NCI-H146 treated with DMSO at 0.1 percent for 48 hours (cell line): ENCODE results near the gene CDK4.

ENCODE experiments used
- DNase-seq: peaks from one replicate; lab custom pipeline; 2025; ENCODE audit not compliant: unreplicated experiment; lab: John Stamatoyannopoulos, UW

Gene CDK4

DNA sequence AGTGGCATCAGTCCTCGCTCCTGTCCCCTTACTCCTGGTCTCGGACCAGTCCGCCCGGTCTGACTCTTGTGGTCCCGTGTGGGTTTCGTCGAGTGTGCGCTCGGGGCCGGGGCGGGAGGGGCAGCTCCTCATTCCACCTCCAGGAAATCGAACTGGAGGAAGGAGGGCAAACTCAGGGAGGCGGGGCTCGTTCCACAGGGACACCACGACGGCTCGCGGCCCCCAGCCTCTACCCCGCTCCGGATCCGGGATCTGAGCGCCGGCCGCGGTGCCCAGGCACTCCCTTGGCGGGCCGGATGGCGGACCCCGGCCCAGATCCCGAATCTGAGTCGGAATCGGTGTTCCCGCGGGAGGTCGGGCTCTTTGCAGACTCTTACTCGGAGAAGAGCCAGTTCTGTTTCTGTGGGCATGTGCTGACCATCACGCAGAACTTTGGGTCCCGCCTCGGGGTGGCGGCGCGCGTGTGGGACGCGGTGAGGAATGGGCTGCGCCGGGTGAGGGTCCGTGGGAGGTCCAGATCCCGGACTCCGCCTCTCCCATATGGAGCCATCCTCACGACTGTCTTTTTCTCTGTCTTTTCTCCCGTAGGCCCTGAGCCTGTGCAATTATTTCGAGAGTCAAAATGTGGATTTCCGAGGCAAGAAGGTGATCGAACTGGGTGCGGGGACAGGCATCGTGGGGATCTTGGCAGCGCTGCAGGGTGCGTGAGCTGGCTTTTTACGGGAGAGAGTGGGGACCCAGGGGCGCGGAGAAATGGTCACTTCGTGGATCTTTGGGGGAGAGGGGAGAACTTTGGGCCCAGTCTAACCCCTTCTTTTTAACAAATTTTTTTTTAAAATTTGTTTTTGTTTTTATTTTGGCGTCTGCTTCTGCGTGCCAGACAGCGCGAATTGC is 20.6 kb upstream of the CDK4 start, which contains the start of gene EEF1AKMT3:
EEF1AKMT3 (plus strand) TSS at position 186 of the 894 bp plus-strand sequence; CDS start at position 297, 111 bp downstream.
- DNase-seq = peak; percentile 56

DNA sequence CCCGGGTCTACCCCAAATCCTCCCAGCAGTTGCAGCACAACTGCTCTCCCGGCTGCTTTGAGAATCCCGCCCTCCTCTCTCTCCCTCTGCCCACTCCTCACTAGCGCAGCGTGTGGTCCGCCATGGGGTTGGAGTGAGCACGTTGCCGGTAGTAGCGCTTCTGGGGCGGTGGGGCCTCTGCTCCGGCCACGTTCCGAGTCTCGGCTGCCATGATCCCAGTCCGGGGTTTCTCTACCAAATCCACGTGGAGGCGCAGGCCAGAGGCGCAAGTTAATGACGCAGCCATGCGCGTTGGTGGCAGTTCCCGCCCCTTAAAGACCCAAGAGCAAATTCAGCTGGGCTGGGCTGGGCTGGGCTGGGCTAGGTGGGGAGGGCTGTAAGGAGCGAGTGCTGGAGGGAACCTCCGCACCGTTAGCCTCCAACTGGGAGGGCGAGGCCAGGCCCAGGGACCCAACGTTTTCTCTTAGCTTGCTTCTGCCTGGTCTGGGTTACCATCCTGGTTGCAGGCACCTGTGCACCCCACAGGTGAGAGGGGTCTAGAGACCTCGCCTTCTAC is 19.8 kb upstream of the CDK4 start, which contains the start of gene METTL1:
METTL1 (minus strand) TSS at position 233 of the 556 bp plus-strand sequence; CDS start at position 211, 22 bp downstream.
- DNase-seq = peak; percentile 84

DNA sequence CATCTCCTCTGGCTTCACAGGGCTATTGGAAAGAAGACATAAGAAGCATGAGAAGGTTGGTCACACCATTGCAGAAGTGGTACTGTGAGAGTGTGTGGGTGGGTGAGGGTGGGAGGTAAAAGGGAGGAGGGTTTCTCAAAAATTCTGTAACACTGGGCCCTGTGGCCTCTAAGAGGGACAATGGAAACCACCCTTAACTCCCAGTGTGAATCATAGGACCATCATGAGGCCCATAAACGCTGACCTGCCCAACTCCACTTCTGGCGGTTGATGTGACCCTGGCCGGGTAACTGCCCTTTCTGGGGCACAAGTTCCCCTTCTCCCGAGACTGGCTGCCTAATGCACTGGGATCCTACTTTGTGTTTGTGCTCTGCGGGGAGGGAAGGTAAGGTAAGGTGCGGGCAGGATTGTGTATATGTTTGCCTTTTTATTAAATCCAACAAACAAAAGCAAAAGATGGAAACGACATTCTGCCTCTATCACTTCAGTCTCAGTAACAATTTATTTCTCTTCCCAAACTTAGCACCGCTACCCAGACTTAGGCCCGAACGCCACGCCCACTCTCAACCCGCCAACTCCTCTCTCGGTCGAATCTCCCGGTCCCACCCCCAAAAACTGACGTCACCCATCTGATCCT is 19.2 kb upstream of the CDK4 start:
- peak; percentile 77 for DNase-seq

DNA sequence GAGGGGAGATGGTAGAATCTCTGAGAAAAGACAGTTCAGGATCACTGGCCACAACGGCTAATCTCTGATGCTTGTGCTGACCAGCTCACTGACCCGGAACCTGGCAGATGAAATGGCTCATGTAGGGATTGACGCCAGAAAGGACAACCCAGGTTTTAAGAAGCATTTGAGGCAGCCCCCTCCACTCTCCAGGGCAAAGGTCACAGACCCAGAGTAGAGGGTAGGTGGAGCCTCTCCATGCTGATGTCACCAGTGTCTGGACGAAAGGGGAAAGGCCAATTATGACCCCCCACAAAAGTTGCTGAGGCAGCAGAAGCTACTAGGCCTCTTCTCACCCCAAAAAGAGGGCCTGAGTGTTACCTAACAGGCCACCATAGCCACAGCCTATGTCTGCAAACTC is 18.6 kb upstream of the CDK4 start:
- DNase-seq = no peak

DNA sequence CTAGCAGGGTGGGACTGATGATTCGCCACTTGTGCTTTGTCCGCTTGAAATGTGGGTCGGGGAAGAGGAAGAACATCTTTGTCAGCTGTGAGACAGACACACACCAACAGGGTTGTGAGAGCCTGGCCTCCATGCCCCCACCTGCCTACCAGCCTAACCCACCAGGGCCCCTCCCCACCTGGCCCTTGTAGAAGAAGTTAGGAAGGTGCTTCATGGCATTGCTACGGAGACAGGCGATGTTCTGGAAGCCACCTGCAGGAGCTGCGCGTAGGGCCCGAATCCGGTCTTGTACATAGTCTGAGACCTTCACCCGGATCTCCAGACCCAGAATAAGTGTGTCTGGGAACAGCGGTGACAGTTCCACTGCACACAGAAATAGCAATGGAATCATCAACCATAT is 17.5 kb upstream of the CDK4 start:
- DNase-seq = no peak

DNA sequence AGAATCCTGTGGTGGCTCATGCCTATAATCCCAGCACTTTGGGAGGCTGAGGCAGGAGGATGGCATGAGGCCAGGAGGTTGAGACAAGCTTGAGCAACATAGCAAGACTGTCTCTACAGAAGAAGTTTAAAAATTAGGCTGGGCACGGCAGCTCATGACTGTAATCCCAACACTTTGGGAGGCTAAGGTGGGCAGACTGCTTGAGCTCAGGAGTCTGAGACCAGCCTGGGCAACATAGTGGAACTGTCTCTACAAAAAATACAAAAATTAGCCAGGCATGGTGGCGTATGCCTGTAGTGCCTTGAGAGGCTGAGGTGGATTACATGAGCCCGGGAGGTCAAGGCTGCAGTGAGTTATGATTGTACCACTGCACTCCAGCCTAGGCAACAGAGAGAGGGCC is 15.8 kb upstream of the CDK4 start:
- DNase-seq = no peak

GRCh38 chr12:57767305-57767698 is 15.2 kb upstream of the CDK4 start:
- no peak for DNase-seq

DNA sequence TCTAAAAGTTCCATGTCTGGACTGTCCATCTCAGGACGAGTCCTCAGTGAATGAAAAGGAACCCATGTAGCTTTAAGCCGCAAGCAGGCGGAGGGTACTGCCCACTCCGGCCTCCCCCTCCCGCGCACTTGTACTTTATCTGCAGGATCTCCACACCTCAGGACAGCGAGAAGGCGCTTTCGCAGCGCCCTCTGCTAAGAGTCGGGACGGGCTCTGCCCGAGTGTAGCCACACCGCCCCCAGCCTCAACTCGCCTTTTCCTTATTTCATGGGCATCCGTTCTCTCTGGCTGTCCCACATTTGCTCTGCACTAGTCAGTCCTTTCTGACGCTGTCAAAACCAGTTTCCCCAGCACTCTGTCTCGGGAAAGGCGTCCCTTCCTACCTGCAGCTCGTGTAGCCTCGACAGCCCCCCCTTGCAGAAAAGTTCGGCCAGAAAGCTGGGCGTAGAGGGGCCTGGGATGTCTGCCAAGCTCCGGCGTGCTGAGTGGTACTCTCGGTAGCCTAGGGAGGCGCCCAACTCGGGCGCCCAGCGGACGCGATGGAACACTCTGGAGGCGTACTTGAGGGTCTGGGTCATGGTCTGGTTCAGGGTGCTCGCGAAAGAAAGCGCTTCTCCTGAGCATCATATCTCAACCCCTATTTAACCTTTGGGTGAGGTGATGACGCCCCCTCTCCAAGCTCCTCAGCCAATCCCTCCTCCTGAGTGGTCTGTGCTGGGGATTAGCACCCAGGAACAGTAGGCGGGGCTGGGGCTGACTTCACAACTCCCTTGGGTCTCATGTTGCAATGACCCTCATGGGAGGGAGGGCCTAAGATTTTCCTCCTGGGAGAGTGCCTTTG is 14.6 kb upstream of the CDK4 start, which contains the start of gene CYP27B1:
CYP27B1 (minus strand) TSS at position 615 of the 841 bp plus-strand sequence; CDS start at position 578, 37 bp downstream.
- no peak for DNase-seq

DNA sequence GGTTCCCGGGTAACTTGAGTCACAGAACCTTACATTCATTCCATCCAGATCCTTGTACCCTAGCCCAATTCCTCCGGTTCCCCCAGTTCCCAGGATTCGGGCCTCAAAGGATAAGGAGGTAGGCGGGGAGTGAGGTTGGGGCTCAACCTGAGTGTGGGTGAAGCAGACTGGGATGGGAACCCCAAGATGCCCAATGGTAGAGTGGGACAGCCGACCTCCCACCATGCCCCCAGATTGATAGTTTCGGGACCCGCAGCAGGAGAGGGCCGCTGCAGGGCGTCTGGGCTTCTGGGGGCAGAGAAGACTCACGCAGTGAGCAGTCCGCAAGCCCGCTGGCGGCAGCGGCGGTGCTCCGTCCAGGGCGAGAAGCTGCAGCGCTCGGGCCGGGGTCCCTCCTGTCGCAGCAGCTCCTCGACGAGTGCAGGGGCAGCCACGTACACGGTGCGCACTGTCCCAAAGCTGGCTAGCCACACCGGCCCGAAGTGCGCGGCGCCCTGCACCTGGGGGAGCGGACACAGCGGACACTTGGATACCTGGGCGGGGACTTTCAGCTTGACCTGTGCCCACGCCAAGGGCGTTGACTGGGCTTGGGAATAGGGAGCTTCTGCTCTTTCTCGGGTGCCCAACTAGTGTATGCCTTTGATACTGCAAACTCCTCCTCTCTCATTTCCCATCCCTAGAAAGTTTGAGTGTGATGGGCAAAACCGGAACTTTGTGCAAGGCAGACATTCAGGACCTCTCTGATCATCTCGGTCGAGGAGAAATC is 13.8 kb upstream of the CDK4 start:
- no peak for DNase-seq

DNA sequence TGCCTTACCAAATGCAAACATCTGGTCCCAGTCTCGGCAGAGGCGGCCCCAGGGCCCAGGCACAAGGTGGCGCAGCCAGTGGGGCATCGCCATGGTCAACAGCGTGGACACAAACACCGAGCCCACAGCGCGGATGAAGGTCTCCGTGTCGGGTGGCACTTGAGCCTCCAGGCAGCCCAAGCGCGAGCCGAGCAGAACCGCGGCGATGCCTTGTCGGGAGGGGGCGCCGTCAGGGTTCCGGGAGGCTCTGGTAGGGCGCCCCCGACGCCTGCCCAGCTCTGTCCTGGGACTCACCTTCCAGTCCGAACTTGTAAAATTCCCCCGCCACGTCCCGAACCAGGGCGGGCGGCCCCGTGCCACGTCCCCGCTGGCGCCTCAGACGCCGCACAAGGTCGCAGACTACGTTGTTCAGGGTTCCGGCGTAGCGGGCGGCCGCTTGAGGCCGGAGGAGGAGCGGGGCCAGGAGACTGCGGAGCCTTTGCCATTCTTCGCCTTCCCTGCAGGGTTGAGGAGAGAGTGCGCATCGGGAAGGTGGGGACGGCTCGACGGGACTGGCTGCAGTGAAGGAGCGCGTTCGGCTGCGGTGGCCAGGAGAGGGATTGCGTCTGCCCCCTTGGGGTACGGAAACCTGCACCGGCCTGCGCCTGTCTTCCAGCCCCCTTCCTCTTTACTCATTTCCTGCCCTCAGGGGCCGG is 13.0 kb upstream of the CDK4 start:
- DNase-seq = no peak

DNA sequence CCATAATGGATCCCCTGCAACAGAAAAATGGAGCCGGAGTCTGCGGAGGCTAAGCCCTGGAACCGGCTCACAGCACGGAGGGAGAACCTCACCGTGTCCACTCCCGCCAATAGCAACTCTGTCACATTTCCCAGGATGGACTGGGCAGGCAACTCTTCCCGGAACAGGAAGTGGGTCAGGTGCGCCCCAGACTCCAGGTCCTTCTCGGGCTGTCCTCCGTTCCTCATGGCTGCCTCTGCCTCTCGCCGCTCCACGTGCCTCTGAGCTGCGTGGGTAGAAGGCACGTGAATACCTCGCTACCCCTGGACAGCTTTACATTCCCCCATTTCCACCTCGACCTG is 12.5 kb upstream of the CDK4 start:
- peak; percentile 31 for DNase-seq

- DNase-seq = no peak
Measured at GRCh38 chr12:57763881-57764661, 12.0 kb upstream of the CDK4 start.

GRCh38 chr12:57762463-57762862 is 10.4 kb upstream of the CDK4 start:
- DNase-seq = no peak

GRCh38 chr12:57761391-57761998 is 9.4 kb upstream of the CDK4 start:
- no peak for DNase-seq

- DNase-seq = no peak
Measured at GRCh38 chr12:57760347-57760982, 8.4 kb upstream of the CDK4 start.

DNA sequence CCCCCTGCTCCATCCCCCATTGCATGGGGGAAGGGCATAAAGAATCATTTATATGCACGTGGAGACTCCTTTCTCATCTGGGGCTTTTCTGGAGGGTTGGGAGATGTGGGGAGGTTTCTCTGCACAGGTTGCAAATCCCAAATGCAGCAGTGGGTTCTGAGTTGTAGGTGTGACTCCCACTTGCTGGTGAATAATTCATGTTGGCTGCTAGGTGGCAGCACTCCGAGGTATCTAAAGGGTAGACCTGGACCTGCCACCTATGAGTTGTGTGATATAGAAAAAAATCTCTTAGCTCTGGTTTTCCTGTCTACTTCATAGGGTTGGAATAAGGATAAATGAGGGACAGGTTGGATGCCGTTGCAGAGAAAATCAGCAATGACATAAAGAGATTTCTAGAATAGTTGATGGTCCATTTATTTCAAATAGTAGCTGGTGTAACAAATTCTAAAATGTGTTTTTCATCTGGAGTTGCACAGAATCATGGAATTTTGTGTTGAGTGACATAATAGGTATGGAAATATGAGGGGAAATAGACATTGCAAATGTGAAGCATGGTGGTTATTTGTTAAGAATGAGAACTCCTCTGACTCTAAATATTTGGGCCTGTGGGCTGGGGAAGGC is 7.4 kb upstream of the CDK4 start:
- DNase-seq = no peak

DNA sequence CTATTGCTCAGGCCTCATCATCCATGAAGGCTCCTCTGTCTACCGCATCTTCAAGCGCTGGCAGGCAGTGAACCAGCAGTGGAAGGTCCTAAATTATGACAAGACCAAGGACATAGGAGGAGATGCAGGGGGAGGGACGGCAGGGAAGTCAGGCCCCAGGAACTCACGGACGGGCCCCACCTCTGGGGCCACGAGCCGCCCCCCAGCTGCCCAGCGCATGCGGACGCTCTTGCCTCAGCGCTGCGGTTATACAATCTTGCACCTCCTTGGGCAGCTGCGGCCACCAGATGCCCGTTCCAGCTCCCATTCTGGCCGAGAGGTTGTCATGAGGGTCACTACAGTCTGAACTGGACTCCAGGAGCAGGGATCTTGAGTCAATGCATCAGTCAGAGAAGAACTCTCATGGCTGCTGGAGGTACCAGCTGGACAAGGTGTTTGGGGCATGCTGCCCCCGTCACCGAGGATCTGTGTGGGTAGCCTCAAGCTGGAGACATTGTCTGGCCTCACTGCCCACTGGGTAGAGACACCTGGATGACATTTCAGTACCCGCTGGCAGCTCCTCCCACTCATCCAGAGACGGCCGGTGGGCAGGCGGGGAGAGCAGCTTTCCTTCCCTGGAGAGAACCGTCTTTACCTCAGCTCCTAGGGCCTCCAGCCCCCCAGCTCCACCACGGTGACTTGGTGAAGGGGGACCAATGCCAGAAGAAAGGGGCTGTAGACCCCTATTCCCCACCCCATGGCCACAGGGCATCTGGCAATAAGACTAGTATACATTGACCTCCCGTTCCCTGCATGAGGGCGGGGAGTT is 6.6 kb upstream of the CDK4 start:
- DNase-seq = no peak
